Measurements from ENCODE around the gene NIPBL.
A peak's percentile ranks its signal among the peaks of the same experiment; 100 is the strongest.

The NIPBL gene

DNA sequence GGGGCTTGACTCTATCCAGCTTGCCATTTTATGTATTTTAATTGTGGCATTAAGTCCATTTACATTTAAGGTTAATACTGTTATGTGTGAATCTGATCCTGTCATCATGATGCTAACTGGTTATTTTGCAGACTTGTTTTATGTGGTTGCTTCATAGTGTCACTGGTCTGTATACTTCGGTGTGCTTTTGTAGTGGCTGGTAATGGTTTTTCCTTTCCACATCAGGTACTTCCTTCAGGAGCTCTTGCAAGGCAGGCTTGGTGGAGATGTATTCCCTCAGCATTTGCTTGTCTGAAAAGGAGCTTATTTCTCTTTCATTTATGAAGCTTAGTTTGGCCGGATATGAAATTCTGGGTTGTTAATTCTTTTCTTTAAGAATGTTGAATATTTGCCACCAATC lies 226.7 kb downstream of the NIPBL start:
- no peak for DNase-seq

DNA sequence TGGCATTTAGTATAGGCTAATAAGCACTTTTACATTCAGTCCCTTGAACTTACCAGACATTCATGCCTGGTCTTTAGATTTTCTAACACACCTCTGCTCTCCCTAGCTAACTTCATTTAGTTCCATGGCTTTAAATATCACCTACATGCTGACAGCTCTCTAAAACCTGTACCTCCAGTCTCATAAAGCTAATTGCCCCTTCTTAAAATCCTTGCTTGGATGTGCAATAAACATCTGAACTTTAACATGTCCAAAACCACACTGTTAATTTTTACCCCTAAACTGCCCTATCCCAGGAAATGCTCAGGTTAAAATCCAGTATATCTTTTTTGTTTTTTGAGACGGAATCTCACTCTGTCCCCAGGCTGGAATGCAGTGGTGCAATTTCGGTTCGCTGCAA lies 232.8 kb downstream of the NIPBL start:
- no peak for DNase-seq

GRCh38 chr5:37110135-37110534 lies 233.6 kb downstream of the NIPBL start:
- DNase-seq, result no peak

DNA sequence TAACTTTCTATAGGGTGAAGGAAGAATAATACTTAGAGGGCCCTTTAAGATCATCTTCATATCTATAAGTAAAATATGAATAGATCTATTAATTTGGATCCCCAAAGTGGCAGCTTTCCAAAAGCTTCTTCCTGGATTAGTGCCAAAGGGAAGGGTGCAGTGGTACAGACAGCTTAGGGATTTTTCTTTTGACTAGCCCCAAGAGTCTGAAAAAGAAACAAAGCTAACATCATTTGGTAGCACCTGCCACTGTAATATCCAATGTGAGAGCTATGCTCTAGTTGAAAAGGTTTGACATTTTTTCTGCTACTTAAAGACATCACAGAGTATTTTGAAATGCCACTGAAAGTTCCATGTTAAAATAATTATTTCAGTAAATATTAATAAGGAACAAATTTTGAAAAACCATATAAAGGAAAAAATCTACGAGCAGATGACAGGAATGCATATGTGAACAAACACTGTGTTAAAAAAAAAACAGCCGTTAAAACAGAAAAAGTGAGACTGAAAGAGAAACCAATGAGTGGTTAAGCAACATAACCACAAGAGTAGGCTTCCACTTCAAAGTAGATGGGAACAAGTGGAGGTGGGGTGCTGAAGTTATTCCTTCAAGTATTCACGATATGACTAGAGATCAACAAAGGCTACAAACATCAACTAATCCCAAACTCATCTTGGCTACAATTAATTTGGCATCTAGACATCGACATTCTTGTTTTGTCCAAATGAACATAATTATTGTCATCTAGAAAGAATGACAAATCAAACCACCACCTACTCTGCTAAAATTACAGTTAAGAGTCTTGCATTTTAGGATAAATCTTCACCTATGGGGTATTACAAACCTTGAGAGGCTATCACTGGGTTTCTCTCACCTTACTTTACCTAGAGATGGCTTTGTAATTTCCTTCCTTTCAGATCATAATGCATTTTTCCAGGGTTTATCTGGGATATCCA lies 235.1 kb downstream of the NIPBL start:
- peak; percentile 39 for DNase-seq

DNA sequence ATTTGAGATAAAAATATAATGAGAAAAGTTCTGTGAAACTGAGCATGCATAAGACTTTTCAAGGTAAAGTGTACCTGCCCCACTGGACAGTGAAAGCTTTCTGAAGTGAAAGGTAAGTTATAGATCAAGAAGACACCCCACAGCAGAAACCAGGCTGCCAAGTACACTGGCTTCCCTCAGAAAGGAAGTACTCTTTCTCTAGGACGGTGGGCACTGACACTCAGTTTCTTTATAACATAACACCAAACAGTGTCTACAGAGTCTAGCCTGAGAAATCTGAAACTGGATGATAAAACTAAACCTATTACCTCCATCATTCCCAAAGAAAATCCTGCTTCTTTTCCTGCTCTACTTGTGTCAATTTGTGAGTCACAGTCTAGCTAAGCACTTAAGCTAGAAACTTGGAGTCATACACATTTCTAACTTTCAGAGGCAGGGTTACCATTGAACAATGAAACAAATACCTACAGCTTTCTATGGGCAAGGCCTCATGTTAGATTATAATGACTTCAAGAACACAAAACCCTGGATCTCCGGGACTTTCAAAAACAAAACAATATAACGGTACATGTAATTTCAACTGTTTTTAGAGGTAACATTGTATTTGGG lies 235.9 kb downstream of the NIPBL start:
- no peak for DNase-seq

All from CD4-positive, alpha-beta T cell treated with Interleukin-12 subunit alpha and Interleukin-12 subunit beta, for 1 hour (primary cell).